HCT116 (cell line): Measurements from ENCODE around the gene SPTBN4. TPM values are rescaled to one million over a fixed set of nuclear protein-coding genes. Genes with fewer than 3 reads are reported as not detected.

ENCODE experiments used
- ATAC-seq: fragments of 200-7000 bp; cut with Tn5 transposase; 2 replicates; pipeline ENCODE4 v1.9.1; 2020; ENCODE audit warnings: mild to moderate bottlenecking, moderate library complexity
- BruUV-seq: library from RNA; stranded (reverse); fragments of 400-500 nt; replicated peaks from 2 replicates; lab custom pipeline; 2021; lab: Mats Ljungman, UMichigan
- CTCF ChIA-PET: fragments of 300-600 bp; sonication (Branson Sonifier 250); formaldehyde crosslinking; loops from one replicate; lab custom pipeline; 2021; ENCODE audit warnings: antibody characterized with exemption; lab: Charles Lee
- POLR2A ChIA-PET: fragments of 300-600, 350-600 bp; sonication (Branson Sonifier 250); formaldehyde crosslinking; loops from one replicate; lab custom pipeline; 2021; ENCODE audit warnings: antibody characterized with exemption; lab: Charles Lee
- RAD21 ChIA-PET, 2 experiments: fragments of 300-600 bp; sonication (Branson Sonifier 250); formaldehyde crosslinking; loops; one replicate each; lab custom pipeline; 2023; ENCODE audit warnings: low total read pairs in 2 of 2; ENCODE audit not compliant: uncharacterized antibody in 2 of 2, unreplicated experiment in 2 of 2, low non-redundant PET in 1 of 2; lab: Charles Lee
- DNase-seq: peaks from one replicate; pipeline ENCODE4 v3.0.0-alpha.2; 2010; ENCODE audit warnings: low read depth, low spot score
- H2AFZ ChIP-seq: fragments of 200-600 bp; shearing (Covaris generic), sonication (generic); 2 replicates; pipeline ENCODE4 v1.6.1; 2017; ENCODE audit warnings: low read depth, mixed run types, mixed read lengths, antibody characterized with exemption, low read length; ENCODE audit not compliant: poor library complexity, severe bottlenecking
- H3K27ac ChIP-seq: 2 replicates; pipeline ENCODE4 v1.5.1; 2012; ENCODE audit warnings: low read depth, low read length
- H3K27me3 ChIP-seq: fragments of 200-600 bp; sonication (generic); 2 replicates; pipeline ENCODE4 v1.6.1; 2016; ENCODE audit warnings: mixed run types, low read length, mixed read lengths; ENCODE audit not compliant: insufficient read depth
- H3K36me3 ChIP-seq, 2 experiments: fragments of 200-500 bp in 1 of 2; fragments of 200-600 bp in 1 of 2; sonication (Bioruptor generic) in 1 of 2; sonication (generic) in 1 of 2; 2 replicates each; pipeline versions ENCODE4 v1.5.1 to v1.6.1; 2014 to 2016; ENCODE audit warnings: low read length in 2 of 2, inconsistent platforms in 1 of 2, mixed read lengths in 1 of 2, mixed run types in 1 of 2; ENCODE audit not compliant: insufficient read depth in 2 of 2, control insufficient read depth in 1 of 2
- H3K4me1 ChIP-seq, 2 experiments: fragments of 200-600 bp in 1 of 2; sonication (generic) in 1 of 2; 2 replicates each; pipeline versions ENCODE4 v1.5.1 to v1.6.1; 2012 to 2017; ENCODE audit warnings: low read length in 2 of 2, inconsistent platforms in 1 of 2, mild to moderate bottlenecking in 1 of 2, mixed read lengths in 1 of 2, mixed run types in 1 of 2, moderate library complexity in 1 of 2; ENCODE audit not compliant: insufficient read depth in 2 of 2, control insufficient read depth in 1 of 2
- H3K4me2 ChIP-seq: fragments of 200-600 bp; sonication (generic); 2 replicates; pipeline ENCODE4 v1.6.1; 2017; ENCODE audit warnings: mixed run types, low read length, mixed read lengths
- H3K4me3 ChIP-seq, 2 experiments: fragments of 200-600 bp in 1 of 2; sonication (generic) in 1 of 2; replicated peaks in 1 of 2; 2 replicates each; pipeline ENCODE4 v1.5.1; 2011 to 2016; ENCODE audit warnings: low read length in 2 of 2, control low read depth in 1 of 2, low read depth in 1 of 2, mild to moderate bottlenecking in 1 of 2, mixed read lengths in 1 of 2, mixed run types in 1 of 2
- H3K79me2 ChIP-seq: fragments of 200-600 bp; sonication (generic); 2 replicates; pipeline ENCODE4 v1.6.1; 2017; ENCODE audit warnings: mild to moderate bottlenecking, mixed run types, low read length, moderate library complexity, mixed read lengths; ENCODE audit not compliant: insufficient read depth
- H3K9ac ChIP-seq: fragments of 200-600 bp; sonication (generic); 2 replicates; pipeline ENCODE4 v1.6.1; 2016; ENCODE audit warnings: low read length, mixed read lengths
- H3K9me2 ChIP-seq: fragments of 200-600 bp; sonication (generic), shearing (Covaris generic); 2 replicates; pipeline ENCODE4 v1.6.1; 2017; ENCODE audit warnings: mixed run types, mild to moderate bottlenecking, moderate library complexity; ENCODE audit not compliant: insufficient read depth
- H3K9me3 ChIP-seq, 2 experiments: fragments of 200-500 bp in 1 of 2; fragments of 200-600 bp in 1 of 2; sonication (Bioruptor generic) in 1 of 2; sonication (generic) in 1 of 2; 2 replicates each; pipeline ENCODE4 v1.6.1; 2014 to 2017; ENCODE audit warnings: low read length in 2 of 2, mixed read lengths in 2 of 2, inconsistent platforms in 1 of 2, low read depth in 1 of 2, mild to moderate bottlenecking in 1 of 2, mixed run types in 1 of 2, moderate library complexity in 1 of 2; ENCODE audit not compliant: control insufficient read depth in 1 of 2, insufficient read depth in 1 of 2
- H4K20me1 ChIP-seq: fragments of 200-600 bp; sonication (generic), shearing (Covaris generic); 2 replicates; pipeline ENCODE4 v1.6.1; 2017; ENCODE audit warnings: mixed run types, mild to moderate bottlenecking, moderate library complexity; ENCODE audit not compliant: insufficient read depth
- CTCF ChIP-seq, 3 experiments: fragments of 200-600 bp in 1 of 3; sonication (generic) in 1 of 3; IDR thresholded peaks in 2 of 3; conservative IDR thresholded peaks in 1 of 3; 2 replicates each; pipeline ENCODE4 v1.5.1; 2012 to 2017; ENCODE audit warnings: low read depth in 2 of 3, low read length in 2 of 3, antibody characterized with exemption in 1 of 3, borderline replicate concordance in 1 of 3, control low read depth in 1 of 3, mild to moderate bottlenecking in 1 of 3, mixed read lengths in 1 of 3, mixed run types in 1 of 3, moderate library complexity in 1 of 3; ENCODE audit not compliant: insufficient read depth in 1 of 3
- EGR1 ChIP-seq: IDR thresholded peaks from 2 replicates; pipeline ENCODE4 v1.6.1; 2012; ENCODE audit warnings: low read depth
- POLR2AphosphoS5 ChIP-seq: IDR thresholded peaks from 2 replicates; pipeline ENCODE4 v1.6.1; 2011; ENCODE audit warnings: mild to moderate bottlenecking, low read depth, low read length, moderate library complexity
- SP1 ChIP-seq: IDR thresholded peaks from 2 replicates; pipeline ENCODE4 v1.6.1; 2012; ENCODE audit warnings: low read depth
- YY1 ChIP-seq: IDR thresholded peaks from 2 replicates; pipeline ENCODE4 v1.6.1; 2011; ENCODE audit warnings: low read length, low read depth, moderate library complexity, mild to moderate bottlenecking; ENCODE audit not compliant: insufficient replicate concordance; ENCODE audit errors: extremely low read depth
- ZFX ChIP-seq: fragments of 450-650 bp; IDR thresholded peaks from 2 replicates; pipeline ENCODE4 v1.6.1; 2017
- ZNF274 ChIP-seq: fragments of 200-500 bp; sonication (Bioruptor generic); IDR thresholded peaks from 2 replicates; pipeline ENCODE4 v1.6.1; 2014; ENCODE audit warnings: mild to moderate bottlenecking, low read depth, low read length, inconsistent platforms
- intact Hi-C: fragments of 100-400 bp; cut with micrococcal nuclease; formaldehyde crosslinking; loops from 2 replicates; pipeline ENCODE4 v1.10.0; 2022
- total RNA-seq: library from RNA; stranded (reverse); gene quantifications from one replicate; pipeline ENCODE4 v1.2.1, GENCODE V29; 2021; ENCODE audit not compliant: unreplicated experiment
- TF ChIP-seq, protein P1 (sequence below): IDR thresholded peaks from 2 replicates; pipeline ENCODE4 v1.6.1; 2012

The SPTBN4 gene
- total RNA-seq, 1 experiment from 2014 or later = 4.6 TPM

DNA sequence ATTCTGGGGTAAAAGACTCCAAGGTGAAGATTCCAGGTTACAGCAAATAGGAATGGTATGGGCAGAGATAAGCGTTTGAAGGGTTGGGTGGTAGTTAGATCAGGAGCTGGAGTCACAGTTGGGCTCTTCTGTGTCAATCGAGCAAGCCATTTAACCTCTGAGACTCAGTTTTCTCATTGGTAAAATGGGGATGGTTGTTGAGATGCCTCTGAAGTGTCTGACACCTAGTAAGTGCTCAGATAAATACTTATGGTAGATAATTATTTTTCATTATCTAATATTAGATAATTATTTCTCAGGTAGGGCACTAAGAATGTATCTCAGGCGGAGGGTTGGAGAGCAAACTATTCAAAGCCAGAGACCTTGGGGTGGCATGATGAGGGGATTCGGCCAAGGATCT lies 142.2 kb downstream of the SPTBN4 start (continued):
- TF ChIP-seq, protein P1, sequence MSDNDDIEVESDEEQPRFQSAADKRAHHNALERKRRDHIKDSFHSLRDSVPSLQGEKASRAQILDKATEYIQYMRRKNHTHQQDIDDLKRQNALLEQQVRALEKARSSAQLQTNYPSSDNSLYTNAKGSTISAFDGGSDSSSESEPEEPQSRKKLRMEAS = no peak
- TF ChIP-seq EGR1 (no peak), CTCF (IDR thresholded peaks at IDR 0.05 in 2 of 3, conservative IDR thresholded peaks at IDR 0.05 in 1 of 3; ENCODE audit: borderline replicate concordance in 1 of 3, insufficient read depth in 1 of 3, low read depth in 2 of 3, low read length in 2 of 3) (no peak), YY1 (no peak), ZFX (no peak)
- TF ChIP-seq, all 23 proteins: peak for 0

DNA sequence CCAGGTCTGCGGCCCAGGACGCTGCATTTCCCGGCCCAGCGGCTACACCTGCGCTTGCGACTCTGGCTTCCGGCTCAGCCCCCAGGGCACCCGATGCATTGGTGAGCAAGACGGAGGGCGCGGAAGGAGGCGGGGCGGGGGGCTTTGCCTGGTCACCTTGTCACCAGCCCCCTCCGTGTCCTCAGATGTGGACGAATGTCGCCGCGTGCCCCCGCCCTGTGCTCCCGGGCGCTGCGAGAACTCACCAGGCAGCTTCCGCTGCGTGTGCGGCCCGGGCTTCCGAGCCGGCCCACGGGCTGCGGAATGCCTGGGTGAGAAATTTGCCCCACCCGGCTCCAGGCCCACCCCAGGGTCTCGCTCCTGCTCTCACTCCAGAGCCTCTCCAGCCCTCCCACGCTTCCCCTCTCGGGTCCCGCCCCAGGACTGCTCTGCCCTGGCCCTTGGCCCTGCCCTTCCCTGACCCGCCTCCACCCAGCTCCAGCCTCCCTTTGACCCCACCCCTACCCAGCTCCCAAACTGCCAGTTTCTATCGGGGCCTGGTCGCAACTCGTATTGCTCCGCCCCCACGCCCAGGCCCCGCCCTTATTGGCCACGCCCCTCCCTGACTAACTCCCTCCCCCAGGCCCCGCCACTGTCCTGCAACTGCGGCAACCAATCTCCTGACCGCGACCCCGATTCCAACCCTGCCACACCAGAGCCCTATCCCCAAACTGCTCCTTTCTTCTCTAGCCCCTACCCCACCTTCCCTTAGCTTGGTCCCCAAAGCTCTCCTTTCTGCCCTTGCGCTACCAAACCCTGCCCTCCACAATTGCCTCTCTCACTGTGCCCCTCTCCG lies 143.0 kb downstream of the SPTBN4 start:
- intact Hi-C loops = loop anchor here (5.0 to 10.0 kb wide), 2 partner anchors 387 to 465 kb away; no protein-coding TSS in a partner anchor
- BruUV-seq = TSS peak; percentile 77
- ChIA-PET POLR2A (interaction anchor here (0.6 to 0.8 kb wide), 5 partner anchors 36 to 1242 kb away, joined by 3 to 6 read pairs (median 3); partner anchors contain the start of gene ZFP36), RAD21 (no interaction called here), CTCF (interaction anchor here (0.8 to 1.5 kb wide), 4 partner anchors 15 to 304 kb away, joined by 3 to 8 read pairs (median 4); no protein-coding TSS in a partner anchor)
- H3K36me3 ChIP-seq = 0 out of 4 replicates have a peak, but pooled peaks cover 3 to 9% of the 10 kb centered on the region in 2 experiments
- H2AFZ ChIP-seq = no peak overlapping the region
- TF ChIP-seq EGR1 = peak; percentile 91
- TF ChIP-seq ZNF274 = no peak
- peak; percentile 50; the same call in 1 of the 2 replicates for TF ChIP-seq ZFX
- TF ChIP-seq SP1 = 0 out of 2 replicates have a peak, but pooled peaks have one; percentile 10
- TF ChIP-seq POLR2AphosphoS5 = peak; percentile 83
- H3K4me2 ChIP-seq = peak overlapping the region; percentile 95
- peak; percentile 88 for DNase-seq
- ATAC-seq = peak; percentile 57
- H3K9ac ChIP-seq = peak overlapping the region; percentile 74
- H3K4me1 ChIP-seq = peaks cover 41 to 97% of the 10 kb centered on the region in 2 experiments
- H3K4me3 ChIP-seq = peak overlapping the region; percentile 61 to 67
- H3K9me3 ChIP-seq = no peaks in the 10 kb centered on the region
- H3K79me2 ChIP-seq = peaks cover 5% of the 10 kb centered on the region; the same call in 1 of the 2 replicates
- H4K20me1 ChIP-seq = no peaks in the 10 kb centered on the region
- H3K27me3 ChIP-seq = no peaks in the 10 kb centered on the region
- H3K27ac ChIP-seq = peak overlapping the region; percentile 85
- H3K9me2 ChIP-seq = no peaks in the 10 kb centered on the region
